Measurements from ENCODE around the gene CD1E. TPM values are rescaled to one million over a fixed set of nuclear protein-coding genes. Genes with fewer than 3 reads are reported as not detected.

CD1E gene
- polyA plus RNA-seq, 1 of the 3 experiments (the other 2 are of a cell fraction), result not detected

DNA sequence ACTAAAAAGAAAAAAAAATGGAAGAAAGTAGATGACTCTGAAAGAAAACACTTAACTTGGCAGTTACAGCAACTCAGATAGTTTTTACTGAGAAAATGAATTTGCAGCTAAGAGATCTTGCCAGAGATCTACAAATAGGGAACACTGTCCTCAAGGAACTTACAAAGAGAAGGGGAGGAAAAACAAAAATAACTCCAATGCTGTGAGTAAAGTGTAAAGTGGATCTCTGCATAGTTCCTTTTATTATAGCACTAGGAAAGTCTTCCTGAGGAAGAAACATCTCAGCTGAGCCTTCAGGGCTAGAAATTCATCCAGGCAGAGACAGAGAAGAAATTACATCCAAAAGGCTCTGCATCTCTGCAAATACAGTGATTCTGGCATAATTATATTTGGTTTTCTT is 26.2 kb upstream of the CD1E start:
- H3K4me1 ChIP-seq (ENCODE audit: control insufficient read depth in 1 of 2, insufficient read depth in 2 of 2, low read depth in 1 of 2, low read length in 1 of 2), result no peaks in the 10 kb centered on the region
- ChIA-PET CTCF (no interaction called here), POLR2A (no interaction called here)
- no peaks in the 10 kb centered on the region for H3K9me2 ChIP-seq
- no peak overlapping the region for H3K4me3 ChIP-seq (ENCODE audit: low read depth in 2 of 2, low read length in 1 of 2)
- H3K36me3 ChIP-seq (replicated peaks in 1 of 2; ENCODE audit: control insufficient read depth in 1 of 2, insufficient read depth in 2 of 2, low read length in 1 of 2), result no peaks in the 10 kb centered on the region
- H3K9me3 ChIP-seq, result no peaks in the 10 kb centered on the region
- no peak for TF ChIP-seq RCOR1 (IDR thresholded peaks at IDR 0.05; ENCODE audit: low read length)
- TF ChIP-seq POLR2AphosphoS5 (IDR thresholded peaks at IDR 0.05; ENCODE audit: low read depth, low read length), result no peak
- TF ChIP-seq, protein P1, sequence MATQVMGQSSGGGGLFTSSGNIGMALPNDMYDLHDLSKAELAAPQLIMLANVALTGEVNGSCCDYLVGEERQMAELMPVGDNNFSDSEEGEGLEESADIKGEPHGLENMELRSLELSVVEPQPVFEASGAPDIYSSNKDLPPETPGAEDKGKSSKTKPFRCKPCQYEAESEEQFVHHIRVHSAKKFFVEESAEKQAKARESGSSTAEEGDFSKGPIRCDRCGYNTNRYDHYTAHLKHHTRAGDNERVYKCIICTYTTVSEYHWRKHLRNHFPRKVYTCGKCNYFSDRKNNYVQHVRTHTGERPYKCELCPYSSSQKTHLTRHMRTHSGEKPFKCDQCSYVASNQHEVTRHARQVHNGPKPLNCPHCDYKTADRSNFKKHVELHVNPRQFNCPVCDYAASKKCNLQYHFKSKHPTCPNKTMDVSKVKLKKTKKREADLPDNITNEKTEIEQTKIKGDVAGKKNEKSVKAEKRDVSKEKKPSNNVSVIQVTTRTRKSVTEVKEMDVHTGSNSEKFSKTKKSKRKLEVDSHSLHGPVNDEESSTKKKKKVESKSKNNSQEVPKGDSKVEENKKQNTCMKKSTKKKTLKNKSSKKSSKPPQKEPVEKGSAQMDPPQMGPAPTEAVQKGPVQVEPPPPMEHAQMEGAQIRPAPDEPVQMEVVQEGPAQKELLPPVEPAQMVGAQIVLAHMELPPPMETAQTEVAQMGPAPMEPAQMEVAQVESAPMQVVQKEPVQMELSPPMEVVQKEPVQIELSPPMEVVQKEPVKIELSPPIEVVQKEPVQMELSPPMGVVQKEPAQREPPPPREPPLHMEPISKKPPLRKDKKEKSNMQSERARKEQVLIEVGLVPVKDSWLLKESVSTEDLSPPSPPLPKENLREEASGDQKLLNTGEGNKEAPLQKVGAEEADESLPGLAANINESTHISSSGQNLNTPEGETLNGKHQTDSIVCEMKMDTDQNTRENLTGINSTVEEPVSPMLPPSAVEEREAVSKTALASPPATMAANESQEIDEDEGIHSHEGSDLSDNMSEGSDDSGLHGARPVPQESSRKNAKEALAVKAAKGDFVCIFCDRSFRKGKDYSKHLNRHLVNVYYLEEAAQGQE (IDR thresholded peaks at IDR 0.05; ENCODE audit: low read depth, low read length), result no peak
- no peak for TF ChIP-seq RXRA (IDR thresholded peaks at IDR 0.05; ENCODE audit: borderline replicate concordance, low read depth)
- TF ChIP-seq, protein P2, sequence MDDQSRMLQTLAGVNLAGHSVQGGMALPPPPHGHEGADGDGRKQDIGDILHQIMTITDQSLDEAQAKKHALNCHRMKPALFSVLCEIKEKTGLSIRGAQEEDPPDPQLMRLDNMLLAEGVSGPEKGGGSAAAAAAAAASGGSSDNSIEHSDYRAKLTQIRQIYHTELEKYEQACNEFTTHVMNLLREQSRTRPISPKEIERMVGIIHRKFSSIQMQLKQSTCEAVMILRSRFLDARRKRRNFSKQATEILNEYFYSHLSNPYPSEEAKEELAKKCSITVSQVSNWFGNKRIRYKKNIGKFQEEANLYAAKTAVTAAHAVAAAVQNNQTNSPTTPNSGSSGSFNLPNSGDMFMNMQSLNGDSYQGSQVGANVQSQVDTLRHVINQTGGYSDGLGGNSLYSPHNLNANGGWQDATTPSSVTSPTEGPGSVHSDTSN (IDR thresholded peaks at IDR 0.05), result no peak
- TF ChIP-seq YY1 (IDR thresholded peaks at IDR 0.05; ENCODE audit: low read depth), result no peak
- no peak for TF ChIP-seq TEAD4 (IDR thresholded peaks at IDR 0.05; ENCODE audit: borderline replicate concordance, insufficient read depth)
- TF ChIP-seq, protein P3, sequence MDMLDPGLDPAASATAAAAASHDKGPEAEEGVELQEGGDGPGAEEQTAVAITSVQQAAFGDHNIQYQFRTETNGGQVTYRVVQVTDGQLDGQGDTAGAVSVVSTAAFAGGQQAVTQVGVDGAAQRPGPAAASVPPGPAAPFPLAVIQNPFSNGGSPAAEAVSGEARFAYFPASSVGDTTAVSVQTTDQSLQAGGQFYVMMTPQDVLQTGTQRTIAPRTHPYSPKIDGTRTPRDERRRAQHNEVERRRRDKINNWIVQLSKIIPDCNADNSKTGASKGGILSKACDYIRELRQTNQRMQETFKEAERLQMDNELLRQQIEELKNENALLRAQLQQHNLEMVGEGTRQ (IDR thresholded peaks at IDR 0.05; ENCODE audit: borderline replicate concordance, low read depth, low read length), result no peak
- TF ChIP-seq GATA2 (CRISPR knock-in tag; IDR thresholded peaks at IDR 0.05), result no peak
- TF ChIP-seq TCF12 (IDR thresholded peaks at IDR 0.05), result no peak
- no peak for TF ChIP-seq RFX5 (IDR thresholded peaks at IDR 0.05; ENCODE audit: low read length)
- TF ChIP-seq, protein P4, sequence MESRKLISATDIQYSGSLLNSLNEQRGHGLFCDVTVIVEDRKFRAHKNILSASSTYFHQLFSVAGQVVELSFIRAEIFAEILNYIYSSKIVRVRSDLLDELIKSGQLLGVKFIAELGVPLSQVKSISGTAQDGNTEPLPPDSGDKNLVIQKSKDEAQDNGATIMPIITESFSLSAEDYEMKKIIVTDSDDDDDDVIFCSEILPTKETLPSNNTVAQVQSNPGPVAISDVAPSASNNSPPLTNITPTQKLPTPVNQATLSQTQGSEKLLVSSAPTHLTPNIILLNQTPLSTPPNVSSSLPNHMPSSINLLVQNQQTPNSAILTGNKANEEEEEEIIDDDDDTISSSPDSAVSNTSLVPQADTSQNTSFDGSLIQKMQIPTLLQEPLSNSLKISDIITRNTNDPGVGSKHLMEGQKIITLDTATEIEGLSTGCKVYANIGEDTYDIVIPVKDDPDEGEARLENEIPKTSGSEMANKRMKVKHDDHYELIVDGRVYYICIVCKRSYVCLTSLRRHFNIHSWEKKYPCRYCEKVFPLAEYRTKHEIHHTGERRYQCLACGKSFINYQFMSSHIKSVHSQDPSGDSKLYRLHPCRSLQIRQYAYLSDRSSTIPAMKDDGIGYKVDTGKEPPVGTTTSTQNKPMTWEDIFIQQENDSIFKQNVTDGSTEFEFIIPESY (IDR thresholded peaks at IDR 0.05; ENCODE audit: borderline replicate concordance, low read depth), result no peak
- TF ChIP-seq SIN3A (IDR thresholded peaks at IDR 0.05; ENCODE audit: borderline replicate concordance, low read depth, low read length), result no peak
- no peak for TF ChIP-seq NRF1 (IDR thresholded peaks at IDR 0.05; ENCODE audit: low read depth, low read length)
- H3K27me3 ChIP-seq (ENCODE audit: insufficient read depth), result peaks cover 12% of the 10 kb centered on the region
- no peak for DNase-seq
- no peak overlapping the region for H3K9ac ChIP-seq
- H3K27ac ChIP-seq (ENCODE audit: low read depth in 2 of 2, low read length in 1 of 2), result no peak overlapping the region
- no peak overlapping the region for H2AFZ ChIP-seq (ENCODE audit: low read depth)
- no peaks in the 10 kb centered on the region for H3F3A ChIP-seq (replicated peaks; ENCODE audit: insufficient read depth)
- no peaks in the 10 kb centered on the region for H4K20me1 ChIP-seq (ENCODE audit: insufficient read depth)
- H3K4me2 ChIP-seq, result no peak overlapping the region
- no peaks in the 10 kb centered on the region for H3K79me2 ChIP-seq (ENCODE audit: insufficient read depth)
